Tibial nerve (tissue), 4 donors: ENCODE data around the gene SLC24A3. TPM values are rescaled to one million over a fixed set of nuclear protein-coding genes. Genes with fewer than 3 reads are reported as not detected.

Experiments used
- DNase-seq, 2 donors: peaks; one replicate each; pipeline ENCODE4 v3.0.0-alpha.2; 2019; ENCODE audit warnings: low spot score in 2 of 2
- H3K27ac ChIP-seq, 4 donors: fragments of 200-600 bp; sonication (generic) in 3 of 4; one replicate each; pipeline ENCODE4 v1.5.1; 2017 to 2019; ENCODE audit warnings: mild to moderate bottlenecking in 1 of 4
- H3K27me3 ChIP-seq, 2 donors: fragments of 200-600 bp; sonication (generic) in 1 of 2; one replicate each; pipeline versions ENCODE4 v1.5.1 to v1.6.0; 2017 to 2019
- H3K36me3 ChIP-seq, 3 donors: fragments of 200-600 bp; sonication (generic); one replicate each; pipeline ENCODE4 v1.5.1; 2018 to 2019
- H3K4me1 ChIP-seq, 4 donors: fragments of 200-600 bp; sonication (generic) in 3 of 4; one replicate each; pipeline ENCODE4 v1.5.1; 2017 to 2019
- H3K4me3 ChIP-seq, 4 donors: fragments of 200-600 bp; sonication (generic) in 3 of 4; one replicate each; pipeline ENCODE4 v1.5.1; 2017 to 2019; ENCODE audit warnings: mild to moderate bottlenecking in 1 of 4, moderate library complexity in 1 of 4
- H3K9me3 ChIP-seq, 4 donors: fragments of 200-600 bp; sonication (generic) in 3 of 4; one replicate each; pipeline ENCODE4 v1.5.1; 2017 to 2019
- EP300 ChIP-seq, 2 donors: sonication (generic); formaldehyde crosslinking; IDR thresholded peaks; one replicate each; pipeline ENCODE4 v1.6.1; 2017; ENCODE audit warnings: antibody characterized with exemption in 2 of 2, mild to moderate bottlenecking in 1 of 2
- POLR2A ChIP-seq, 2 donors: fragments of 450-650 bp; IDR thresholded peaks; one replicate each; pipeline ENCODE4 v1.6.1; 2017; ENCODE audit warnings: antibody characterized with exemption in 2 of 2, mild to moderate bottlenecking in 2 of 2, moderate library complexity in 2 of 2
- WGBS, 2 donors: methylation state at CpG; one replicate each; pipeline ENCODE4 v1.1.5; 2018; 5-methylcytosine and 5-hydroxymethylcytosine counted together
- total RNA-seq, 4 donors: library from RNA; depleted of rRNA; stranded (reverse); fragments of >200 nt; gene quantifications; one replicate each; pipeline ENCODE4 v1.1.0, GENCODE V29; 2016
- TF ChIP-seq, protein P1 (sequence below), 5 experiments: fragments of 200-600 bp in 3 of 5; fragments of 450-650 bp in 2 of 5; sonication (generic) in 3 of 5; IDR thresholded peaks; one replicate each; pipeline ENCODE4 v1.5.1; 2016 to 2019; ENCODE audit warnings: antibody characterized with exemption in 5 of 5, mild to moderate bottlenecking in 3 of 5, moderate library complexity in 2 of 5

Gene SLC24A3
- total RNA-seq, 4 donors from 2014 or later: 1.3 to 4.0 (median 2.7) TPM

DNA sequence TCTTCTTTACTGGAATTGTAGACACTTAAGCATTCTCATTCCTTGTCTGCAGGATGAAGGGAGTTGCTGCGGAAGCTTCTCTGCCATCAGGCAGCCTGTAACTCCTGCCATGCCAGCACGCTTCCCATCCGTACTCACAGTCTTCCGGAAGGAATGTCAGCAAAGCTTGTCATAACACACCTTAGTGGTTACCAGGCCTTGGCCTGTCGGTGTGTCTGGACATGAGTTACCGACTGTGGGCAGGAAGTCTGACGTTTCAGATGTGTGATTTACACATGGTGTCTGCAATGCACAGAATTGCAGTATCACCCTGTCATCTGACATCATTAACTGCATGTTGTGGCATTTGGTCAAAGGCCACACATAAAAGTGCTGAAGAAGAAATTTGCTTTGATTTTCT is 102.2 kb downstream of the SLC24A3 start:
- H3K27ac ChIP-seq: no peak overlapping the region
- no peak for DNase-seq
- WGBS, 2 donors: 72 to 82% methylated on average over 7 of the region's 7 CpGs

DNA sequence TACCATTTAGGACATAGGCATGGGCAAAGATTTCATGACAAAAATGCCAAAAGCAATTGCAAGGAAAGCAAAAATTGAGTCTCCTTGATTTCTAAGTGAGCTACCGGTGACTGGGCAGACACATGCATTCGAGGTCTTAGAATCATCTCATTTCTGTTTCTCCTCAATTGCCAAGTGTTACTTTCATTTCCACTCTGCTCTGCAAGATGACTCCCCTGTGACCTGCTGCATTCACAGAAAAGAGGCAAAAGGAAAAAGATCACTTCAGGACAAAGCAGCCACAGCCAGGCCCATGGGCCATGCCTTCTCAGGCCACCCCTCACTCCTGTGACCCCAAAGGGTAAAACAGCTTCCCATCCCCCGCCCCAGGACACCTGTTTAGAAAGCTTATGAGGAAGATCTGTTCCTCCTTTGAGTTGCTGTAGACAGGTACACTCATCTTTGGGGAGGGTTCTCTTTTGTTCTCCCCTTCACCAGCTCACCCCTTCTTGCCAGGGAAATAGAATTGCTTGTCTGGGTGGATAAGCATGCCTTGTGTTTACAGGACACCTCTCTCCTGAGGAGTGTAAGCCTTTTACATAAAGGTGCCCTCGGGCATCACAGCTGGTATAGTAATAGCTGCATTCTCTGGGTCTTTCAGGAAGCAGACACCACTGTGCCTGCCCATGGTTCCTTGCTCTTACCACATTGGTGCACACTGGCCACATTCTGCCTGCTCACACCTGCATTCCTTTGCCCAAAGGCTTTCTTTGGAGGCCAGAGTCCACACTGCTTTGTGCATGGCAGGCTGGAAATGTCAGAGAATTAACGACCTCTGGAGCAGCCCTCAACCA is 105.0 kb downstream of the SLC24A3 start:
- 55 to 61% methylated on average over 5 of the region's 5 CpGs for WGBS, 2 donors
- Histone ChIP-seq H3K4me3 (no peak overlapping the region), H3K9me3 (no peaks in the 10 kb centered on the region), H3K27me3 (no peaks in the 10 kb centered on the region), H3K4me1 (peaks cover 0 to 13% (median 0%) of the 10 kb centered on the region in 4 donors), H3K27ac (no peak overlapping the region), H3K36me3 (no peaks in the 10 kb centered on the region)
- no peak for DNase-seq
- no peak for TF ChIP-seq POLR2A (IDR thresholded peaks at IDR 0.05)
- no peak for TF ChIP-seq EP300 (IDR thresholded peaks at IDR 0.05)
- TF ChIP-seq, protein P1, sequence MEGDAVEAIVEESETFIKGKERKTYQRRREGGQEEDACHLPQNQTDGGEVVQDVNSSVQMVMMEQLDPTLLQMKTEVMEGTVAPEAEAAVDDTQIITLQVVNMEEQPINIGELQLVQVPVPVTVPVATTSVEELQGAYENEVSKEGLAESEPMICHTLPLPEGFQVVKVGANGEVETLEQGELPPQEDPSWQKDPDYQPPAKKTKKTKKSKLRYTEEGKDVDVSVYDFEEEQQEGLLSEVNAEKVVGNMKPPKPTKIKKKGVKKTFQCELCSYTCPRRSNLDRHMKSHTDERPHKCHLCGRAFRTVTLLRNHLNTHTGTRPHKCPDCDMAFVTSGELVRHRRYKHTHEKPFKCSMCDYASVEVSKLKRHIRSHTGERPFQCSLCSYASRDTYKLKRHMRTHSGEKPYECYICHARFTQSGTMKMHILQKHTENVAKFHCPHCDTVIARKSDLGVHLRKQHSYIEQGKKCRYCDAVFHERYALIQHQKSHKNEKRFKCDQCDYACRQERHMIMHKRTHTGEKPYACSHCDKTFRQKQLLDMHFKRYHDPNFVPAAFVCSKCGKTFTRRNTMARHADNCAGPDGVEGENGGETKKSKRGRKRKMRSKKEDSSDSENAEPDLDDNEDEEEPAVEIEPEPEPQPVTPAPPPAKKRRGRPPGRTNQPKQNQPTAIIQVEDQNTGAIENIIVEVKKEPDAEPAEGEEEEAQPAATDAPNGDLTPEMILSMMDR (IDR thresholded peaks at IDR 0.05): no peak

More for the DNA sequence above, 102.2 kb downstream of the SLC24A3 start:
- H3K4me1 ChIP-seq: peaks cover 0 to 13% (median 0%) of the 10 kb centered on the region in 4 donors
- no peak for TF ChIP-seq POLR2A (IDR thresholded peaks at IDR 0.05)
- no peak for TF ChIP-seq EP300 (IDR thresholded peaks at IDR 0.05)
- TF ChIP-seq, protein P1 (IDR thresholded peaks at IDR 0.05): no peak
- H3K27me3 ChIP-seq: no peaks in the 10 kb centered on the region
- no peak overlapping the region for H3K4me3 ChIP-seq
- no peaks in the 10 kb centered on the region for H3K36me3 ChIP-seq
- no peaks in the 10 kb centered on the region for H3K9me3 ChIP-seq

DNA sequence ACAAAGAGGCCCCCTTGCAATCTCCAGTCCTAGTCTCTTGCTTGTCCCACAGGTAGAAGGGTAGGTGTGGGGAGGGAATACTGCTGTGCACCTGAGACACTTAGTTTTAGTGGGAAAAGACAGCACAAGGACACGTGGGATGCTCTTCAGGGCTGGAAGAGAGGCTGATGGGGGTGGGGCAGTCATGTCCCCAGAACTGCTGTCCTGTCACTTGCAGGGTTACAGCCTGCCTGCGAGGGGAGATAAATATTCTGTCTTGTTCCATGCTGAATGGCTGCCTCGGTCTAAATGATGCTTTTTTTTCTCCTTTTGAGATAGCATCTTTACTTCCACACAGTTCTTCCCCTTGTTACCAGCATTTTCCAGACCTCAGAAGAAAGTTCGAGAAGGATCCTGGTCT is 106.2 kb downstream of the SLC24A3 start:
- 45 to 65% methylated on average over 4 of the region's 4 CpGs for WGBS, 2 donors
- no peak for DNase-seq
- Histone ChIP-seq H3K4me3 (no peak overlapping the region), H3K36me3 (no peaks in the 10 kb centered on the region), H3K27ac (no peak overlapping the region), H3K4me1 (peaks cover 0 to 13% (median 0%) of the 10 kb centered on the region in 4 donors), H3K27me3 (no peaks in the 10 kb centered on the region), H3K9me3 (no peaks in the 10 kb centered on the region)
- TF ChIP-seq, protein P1 (IDR thresholded peaks at IDR 0.05): no peak
- no peak for TF ChIP-seq POLR2A (IDR thresholded peaks at IDR 0.05)
- no peak for TF ChIP-seq EP300 (IDR thresholded peaks at IDR 0.05)

DNA sequence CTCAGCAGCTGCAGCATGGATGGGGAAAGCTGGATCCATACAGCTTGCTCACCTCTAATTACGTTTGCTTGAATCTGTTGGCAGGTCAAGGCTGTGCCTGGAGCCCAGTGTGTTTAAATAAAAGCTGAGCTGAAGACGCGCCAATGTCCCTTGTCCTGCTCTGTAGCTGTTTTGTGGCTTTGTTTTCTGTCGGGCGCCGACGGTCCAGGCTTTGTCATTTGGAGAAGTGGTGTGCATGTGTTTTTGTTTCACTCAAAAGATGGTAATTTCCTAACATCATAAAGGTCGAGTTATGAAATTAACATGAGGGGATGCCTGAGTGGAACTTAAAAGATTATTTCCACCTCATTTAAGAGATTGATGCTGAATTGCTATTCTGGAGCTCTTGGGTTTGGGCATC is 107.6 kb downstream of the SLC24A3 start:
- Histone ChIP-seq H3K9me3 (no peaks in the 10 kb centered on the region), H3K27me3 (no peaks in the 10 kb centered on the region), H3K36me3 (no peaks in the 10 kb centered on the region), H3K4me3 (no peak overlapping the region), H3K27ac (no peak overlapping the region), H3K4me1 (peaks cover 0 to 13% (median 0%) of the 10 kb centered on the region in 4 donors)
- TF ChIP-seq, protein P1 (IDR thresholded peaks at IDR 0.05): no peak
- TF ChIP-seq POLR2A (IDR thresholded peaks at IDR 0.05): no peak
- TF ChIP-seq EP300 (IDR thresholded peaks at IDR 0.05): no peak
- 75 to 79% methylated on average over 8 of the region's 8 CpGs for WGBS, 2 donors
- no peak for DNase-seq

DNA sequence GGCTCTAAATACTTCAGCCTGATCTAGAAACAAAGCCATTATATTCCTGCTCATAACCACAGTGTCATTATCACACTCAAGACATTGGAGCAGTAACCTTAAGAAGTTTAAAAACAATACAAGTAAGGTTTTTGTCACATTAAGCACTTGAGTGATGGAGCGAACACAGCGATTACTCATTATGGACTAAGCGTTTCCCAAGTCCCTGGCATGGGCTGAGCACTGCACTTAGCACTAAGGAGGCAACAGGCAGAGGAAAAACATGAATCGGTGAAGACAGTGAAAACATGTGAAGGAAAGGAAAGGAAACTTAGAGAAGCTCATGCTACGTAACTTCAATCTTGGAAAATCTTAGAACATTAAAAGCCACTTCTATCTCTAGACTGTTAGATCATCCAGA is 108.7 kb downstream of the SLC24A3 start:
- Histone ChIP-seq H3K9me3 (no peaks in the 10 kb centered on the region), H3K4me1 (peaks cover 0 to 13% (median 0%) of the 10 kb centered on the region in 4 donors), H3K27ac (no peak overlapping the region), H3K36me3 (no peaks in the 10 kb centered on the region), H3K27me3 (no peaks in the 10 kb centered on the region), H3K4me3 (no peak overlapping the region)
- 90 to 92% methylated on average over 5 of the region's 5 CpGs for WGBS, 2 donors
- TF ChIP-seq, protein P1 (IDR thresholded peaks at IDR 0.05): no peak
- TF ChIP-seq EP300 (IDR thresholded peaks at IDR 0.05): no peak
- TF ChIP-seq POLR2A (IDR thresholded peaks at IDR 0.05): no peak
- DNase-seq: no peak
